ENCODE measurements around the gene SHROOM2.
"Not testable (repeated sequence)": the region's sequence is repeated elsewhere in the genome, so short reads cannot be mapped to it uniquely, and the experiment has no call there.

Gene SHROOM2, protein sequence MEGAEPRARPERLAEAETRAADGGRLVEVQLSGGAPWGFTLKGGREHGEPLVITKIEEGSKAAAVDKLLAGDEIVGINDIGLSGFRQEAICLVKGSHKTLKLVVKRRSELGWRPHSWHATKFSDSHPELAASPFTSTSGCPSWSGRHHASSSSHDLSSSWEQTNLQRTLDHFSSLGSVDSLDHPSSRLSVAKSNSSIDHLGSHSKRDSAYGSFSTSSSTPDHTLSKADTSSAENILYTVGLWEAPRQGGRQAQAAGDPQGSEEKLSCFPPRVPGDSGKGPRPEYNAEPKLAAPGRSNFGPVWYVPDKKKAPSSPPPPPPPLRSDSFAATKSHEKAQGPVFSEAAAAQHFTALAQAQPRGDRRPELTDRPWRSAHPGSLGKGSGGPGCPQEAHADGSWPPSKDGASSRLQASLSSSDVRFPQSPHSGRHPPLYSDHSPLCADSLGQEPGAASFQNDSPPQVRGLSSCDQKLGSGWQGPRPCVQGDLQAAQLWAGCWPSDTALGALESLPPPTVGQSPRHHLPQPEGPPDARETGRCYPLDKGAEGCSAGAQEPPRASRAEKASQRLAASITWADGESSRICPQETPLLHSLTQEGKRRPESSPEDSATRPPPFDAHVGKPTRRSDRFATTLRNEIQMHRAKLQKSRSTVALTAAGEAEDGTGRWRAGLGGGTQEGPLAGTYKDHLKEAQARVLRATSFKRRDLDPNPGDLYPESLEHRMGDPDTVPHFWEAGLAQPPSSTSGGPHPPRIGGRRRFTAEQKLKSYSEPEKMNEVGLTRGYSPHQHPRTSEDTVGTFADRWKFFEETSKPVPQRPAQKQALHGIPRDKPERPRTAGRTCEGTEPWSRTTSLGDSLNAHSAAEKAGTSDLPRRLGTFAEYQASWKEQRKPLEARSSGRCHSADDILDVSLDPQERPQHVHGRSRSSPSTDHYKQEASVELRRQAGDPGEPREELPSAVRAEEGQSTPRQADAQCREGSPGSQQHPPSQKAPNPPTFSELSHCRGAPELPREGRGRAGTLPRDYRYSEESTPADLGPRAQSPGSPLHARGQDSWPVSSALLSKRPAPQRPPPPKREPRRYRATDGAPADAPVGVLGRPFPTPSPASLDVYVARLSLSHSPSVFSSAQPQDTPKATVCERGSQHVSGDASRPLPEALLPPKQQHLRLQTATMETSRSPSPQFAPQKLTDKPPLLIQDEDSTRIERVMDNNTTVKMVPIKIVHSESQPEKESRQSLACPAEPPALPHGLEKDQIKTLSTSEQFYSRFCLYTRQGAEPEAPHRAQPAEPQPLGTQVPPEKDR (N-terminal part only)

GRCh38 chrX:9785944-9786797, at the start of gene SHROOM2:
Gene SHROOM2, plus strand, starts transcription at chrX:9786429. Its CDS starts 117 bp downstream, at chrX:9786546.
- DNase-seq, result no peak

DNA sequence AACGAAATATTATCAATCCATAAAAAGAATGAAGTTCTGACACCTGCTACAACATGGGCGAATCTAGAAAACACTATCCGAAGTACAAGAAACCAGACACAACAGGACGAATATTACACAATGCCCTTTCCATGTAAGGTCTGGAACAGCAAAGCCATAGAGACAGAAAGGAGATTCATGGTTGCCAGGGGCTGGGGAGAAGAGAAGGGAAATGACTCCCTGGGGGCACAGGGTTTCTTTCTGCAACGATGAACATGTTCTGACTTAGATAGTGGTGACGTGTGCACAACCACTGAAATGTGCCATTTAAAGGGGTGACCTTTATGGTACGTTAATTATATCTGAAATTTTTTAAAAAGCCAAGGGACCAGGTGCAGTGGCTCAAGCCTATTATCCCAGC, 48.9 kb upstream of the SHROOM2 start:
- DNase-seq, result no peak

DNA sequence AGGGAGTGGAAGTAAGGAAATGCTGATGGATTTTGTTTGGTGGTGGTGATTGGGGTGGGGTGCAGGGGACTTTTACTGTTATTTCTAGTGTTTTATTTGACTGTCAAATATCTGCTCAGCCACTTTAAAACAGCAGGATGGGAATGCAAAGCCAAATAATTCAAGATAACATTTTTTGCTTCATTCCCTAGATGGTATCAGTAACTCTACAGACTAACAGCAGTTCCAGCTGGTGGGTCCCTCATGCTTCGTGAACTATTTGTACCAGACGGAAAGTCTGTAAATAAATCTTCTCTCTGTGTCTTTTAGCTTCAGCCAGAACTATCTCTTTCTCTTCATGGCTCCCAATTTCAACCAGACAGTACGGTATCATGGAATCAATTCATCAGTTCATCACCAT, 48.1 kb upstream of the SHROOM2 start:
- DNase-seq, result no peak

- DNase-seq, result no peak
Measured at GRCh38 chrX:9739130-9739529, 47.1 kb upstream of the SHROOM2 start.

DNA sequence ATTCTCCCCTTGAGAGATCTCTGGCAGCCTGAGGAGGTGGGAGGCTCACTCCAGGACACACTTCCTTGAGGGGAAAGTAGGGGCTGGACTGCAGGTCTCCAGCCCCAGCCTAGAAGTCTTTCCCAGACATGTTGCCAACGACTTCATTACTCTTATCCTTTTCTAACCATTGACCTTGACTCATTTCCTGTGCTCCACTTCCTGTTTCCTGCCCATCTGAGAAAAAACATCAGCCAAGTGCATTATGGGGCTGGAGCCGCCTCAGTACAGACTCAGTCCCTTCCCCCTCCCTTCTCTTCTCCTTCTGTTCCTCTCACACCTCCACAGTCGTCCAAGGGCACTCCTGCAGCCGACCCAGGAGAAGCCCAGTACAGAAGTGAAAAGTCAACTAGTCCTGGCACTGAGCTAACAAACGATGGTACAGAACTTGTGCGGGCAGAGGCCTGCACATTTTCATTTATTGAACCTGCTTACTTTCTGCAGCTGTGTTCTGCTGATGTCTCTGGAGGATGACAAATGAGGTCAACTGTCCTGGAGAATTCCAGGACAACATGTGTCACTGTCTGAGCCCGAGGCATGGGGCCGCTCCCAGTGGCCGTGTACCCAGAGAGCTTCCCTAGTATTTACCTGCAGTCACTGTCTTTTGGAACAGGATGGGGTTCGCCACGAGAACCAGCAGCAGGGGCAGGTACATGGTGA, 40.7 kb upstream of the SHROOM2 start:
- DNase-seq, result no peak

DNA sequence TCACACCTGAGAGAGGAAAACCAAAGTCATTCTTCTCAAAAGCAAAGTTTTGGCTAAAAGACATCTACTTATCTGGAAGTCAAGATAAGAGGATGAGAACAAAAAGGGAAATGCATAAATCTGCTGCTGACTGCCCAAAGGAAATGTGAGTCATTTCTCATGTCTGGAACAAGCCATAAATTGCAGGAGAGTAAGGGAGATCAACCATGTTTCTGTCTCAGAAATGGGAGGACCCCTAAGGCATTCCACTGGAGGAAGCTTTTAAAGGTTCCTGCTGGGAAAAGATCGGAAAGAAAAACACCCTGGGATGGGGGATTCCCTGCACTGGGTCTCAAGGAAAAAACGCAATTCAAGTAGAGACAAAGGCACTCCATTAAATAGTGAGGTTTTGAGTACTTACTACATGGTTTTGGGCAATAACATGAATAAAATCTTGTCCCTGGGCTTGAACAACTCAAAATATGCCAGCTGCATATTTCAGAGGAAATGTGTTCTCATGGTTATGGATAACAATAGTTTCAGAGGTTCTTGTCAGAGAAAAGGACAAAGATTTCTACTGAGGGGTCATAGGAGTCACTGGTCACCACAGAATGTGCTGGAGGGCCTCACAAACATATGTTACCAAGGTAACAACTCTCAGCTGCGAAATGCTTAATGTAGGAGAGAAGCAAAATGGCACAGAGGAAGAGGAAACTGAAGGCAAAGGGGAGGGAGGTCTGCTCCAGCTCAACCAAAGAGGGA, 39.9 kb upstream of the SHROOM2 start:
- DNase-seq, result no peak

DNA sequence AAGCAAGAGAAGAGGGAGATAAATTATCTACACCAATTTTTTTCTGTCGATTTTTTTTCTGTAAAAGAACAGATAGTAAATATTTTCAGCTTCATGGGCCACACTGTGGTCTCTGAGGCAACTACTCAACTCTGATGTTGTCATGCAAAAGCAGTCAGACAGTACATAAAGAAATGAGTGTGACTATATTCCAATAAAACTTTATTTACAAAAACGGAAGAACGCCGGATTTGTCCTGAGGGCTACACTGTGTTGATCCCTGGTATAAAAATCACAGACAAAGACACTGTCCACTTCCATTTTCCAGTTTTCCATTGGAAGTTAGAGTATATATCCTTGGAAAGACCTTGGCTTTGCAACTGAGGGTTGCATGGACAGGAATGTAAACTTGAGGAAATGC, 38.6 kb upstream of the SHROOM2 start:
- no peak for DNase-seq

DNA sequence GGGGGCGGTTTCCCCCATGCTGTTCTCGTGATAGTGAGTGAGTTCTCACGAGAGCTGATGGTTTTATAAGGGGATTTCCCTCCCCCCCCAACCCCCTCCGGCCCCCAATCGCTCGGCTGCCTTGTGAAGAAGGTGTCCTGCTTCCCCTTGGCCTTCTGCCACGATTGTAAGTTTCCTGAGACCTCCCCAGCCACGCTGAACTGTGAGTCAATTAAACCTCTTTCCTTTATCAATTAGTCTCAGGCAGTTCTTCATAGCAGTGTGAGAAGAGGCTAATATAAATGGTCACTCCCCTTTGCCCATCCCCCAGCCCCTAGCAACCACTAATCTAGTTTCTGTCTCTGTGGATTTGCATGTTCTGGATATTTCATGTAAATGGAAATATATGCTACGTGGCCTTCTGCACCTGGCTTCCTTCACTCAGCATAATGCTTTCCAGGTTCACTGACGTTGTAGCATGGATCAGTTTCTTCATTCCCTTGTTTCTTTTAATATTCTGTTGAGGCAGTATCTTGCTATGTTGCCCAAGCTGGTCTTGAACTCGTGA, 37.0 kb upstream of the SHROOM2 start:
- DNase-seq, result no peak

DNA sequence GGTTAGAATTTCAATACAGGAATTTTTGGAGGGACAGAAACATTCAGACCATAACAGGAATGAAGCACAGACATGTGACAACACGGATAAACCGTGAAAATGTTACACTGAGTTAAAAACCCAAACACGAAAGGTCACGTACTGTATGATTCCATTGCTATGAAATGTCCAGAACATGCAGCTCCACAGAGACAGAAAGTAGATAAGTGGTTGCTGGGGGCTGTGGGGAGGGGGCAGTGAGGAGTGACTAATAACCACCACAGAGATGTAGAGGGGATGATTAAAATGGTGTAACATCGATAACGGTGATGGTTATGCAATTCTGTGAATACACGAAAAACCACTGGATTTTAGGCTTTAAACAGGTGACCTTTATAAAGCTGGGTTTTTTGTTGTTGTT, 28.9 kb upstream of the SHROOM2 start:
- DNase-seq, result no peak

DNA sequence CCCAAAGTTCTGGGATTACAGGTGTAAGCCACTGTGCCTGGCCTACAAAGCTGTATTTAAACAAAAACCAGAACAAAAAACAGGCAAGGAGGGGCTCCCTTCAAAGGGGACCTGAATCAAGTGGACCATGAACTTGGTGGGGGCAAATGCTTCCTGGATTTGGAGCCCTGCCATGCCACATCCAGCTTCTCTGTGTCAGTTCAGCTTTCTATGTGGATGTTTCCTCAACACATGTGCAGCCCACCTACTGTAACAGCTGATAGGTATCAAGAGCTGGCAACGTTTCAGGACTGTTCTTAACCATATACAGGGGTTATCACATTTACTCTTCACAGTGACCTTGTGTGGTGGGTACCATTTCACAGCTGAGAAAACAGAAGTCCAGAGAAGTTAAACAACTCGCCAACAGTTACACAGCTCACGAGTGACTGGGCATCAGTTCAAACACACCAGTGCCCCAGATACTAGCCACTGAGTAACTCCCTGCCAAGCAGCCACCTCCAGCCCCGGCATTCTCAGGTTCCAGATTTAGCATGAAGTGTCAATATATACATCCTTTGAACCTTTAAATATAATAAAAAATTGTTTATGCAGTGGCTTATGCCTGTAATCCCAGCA, 28.1 kb upstream of the SHROOM2 start:
- no peak for DNase-seq

DNA sequence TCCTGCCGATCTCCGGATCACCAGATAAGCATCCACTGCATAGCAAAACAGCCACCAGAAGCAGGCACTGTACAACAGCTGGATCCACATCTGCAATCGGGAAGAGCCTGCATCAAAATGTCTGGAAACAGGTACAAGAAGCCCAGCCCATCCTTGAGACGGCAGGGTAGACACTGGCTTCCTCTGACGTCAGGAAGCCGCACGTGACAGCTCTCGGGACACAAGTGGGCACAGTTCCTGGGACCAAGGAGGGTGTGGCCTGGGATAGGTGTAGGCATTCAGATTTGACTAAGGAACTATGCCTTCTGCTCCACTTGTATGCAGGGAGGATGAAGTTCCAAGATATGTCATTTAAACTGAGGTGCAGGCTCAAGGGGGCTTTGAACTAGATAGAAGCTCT, 26.9 kb upstream of the SHROOM2 start:
- DNase-seq, result no peak

DNA sequence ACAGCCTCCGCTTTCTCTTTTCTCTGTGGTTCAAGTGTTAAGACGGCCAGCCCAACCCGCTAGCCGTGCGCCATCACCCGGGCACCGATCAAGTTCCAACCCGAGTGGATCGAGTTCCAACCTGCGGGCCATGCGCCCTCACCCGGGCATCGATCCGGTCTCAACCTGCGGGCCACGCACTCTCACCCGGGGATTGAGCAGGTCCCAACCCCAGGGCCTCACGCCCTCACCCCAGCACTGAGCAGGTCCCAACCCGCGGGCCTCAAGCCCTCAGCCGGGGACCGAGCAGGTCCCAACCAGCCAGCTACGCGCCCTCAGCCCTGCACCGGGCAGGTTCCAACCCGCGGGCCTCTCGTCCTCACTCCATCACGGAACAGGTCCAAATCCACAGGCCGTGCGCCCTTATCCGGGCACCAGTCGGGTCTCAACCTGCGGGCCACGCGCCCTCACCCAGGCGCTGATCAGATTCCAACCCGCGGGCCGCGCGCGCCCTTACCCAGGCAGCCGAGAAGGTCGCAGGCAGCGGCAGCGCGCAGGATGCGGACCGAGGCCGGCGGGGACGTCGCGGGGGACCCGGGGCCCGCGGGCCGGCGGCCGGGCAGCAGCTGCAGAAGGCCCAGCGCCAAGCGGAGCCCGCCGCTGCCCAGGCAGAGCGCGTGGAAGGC, 21.0 kb upstream of the SHROOM2 start:
- DNase-seq, result no peak

DNA sequence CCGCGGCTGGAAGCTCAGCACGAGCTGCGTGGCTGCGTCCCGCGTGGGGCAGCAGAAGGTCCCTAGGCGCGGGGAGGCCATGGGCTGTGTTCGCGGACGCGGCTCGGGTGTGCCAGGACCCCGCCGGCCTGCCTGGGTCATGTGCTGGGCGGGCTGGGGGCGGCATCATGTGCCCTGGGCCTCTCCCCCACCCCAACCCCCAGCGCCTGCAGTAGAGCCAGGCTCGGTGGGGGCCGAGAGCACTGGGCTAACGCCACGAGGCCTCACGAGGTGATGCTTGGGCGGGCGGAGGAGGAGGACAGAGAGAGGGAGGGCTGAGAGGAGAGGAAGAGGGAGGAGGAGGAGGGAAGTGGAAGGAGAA, 20.5 kb upstream of the SHROOM2 start, which contains the start of gene GPR143:
GPR143 (minus strand) TSS at position 111 of the 361 bp plus-strand sequence; CDS start at position 81, 30 bp downstream.
- DNase-seq, result no peak

DNA sequence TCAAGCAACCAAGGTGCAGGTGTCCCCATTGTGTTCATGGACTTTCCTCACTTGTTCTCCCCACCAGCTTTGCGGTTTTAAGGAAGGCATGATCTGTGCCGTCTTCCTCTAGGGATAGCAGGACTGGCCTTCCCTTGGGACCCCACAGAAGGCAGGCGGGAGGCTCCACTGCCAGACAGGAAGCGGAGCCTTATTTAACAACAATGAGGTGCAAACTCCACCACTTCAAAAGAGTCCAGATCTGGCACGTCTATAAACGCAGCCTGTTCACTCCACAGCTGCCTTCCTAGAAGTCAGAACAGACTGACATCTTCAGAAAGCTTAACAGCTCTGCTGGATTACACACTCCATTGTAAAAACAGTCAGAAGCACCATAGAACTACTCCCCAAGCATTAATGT, 18.9 kb upstream of the SHROOM2 start:
- DNase-seq, result no peak

GRCh38 chrX:9768321-9768839, 17.8 kb upstream of the SHROOM2 start:
- not testable (repeated sequence) for DNase-seq

DNA sequence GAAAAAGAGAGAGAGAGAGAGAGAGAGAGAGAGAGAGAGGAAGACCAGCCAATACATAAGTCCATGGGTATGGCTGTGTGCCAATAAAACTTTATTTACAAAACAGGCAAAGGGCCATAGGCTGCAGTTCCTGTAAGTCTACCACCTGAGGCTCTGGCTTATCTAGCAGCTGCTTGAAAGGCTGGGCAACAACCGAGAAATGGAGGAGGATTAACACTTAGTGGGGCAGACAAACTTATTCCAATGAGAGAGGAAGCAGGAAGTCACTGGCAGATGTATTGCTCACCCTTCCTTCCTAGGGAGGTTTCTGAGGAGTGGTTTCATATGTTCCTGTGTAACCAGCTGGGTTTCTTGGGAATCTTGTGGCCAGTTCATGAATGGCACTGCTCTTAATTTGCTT, 15.9 kb upstream of the SHROOM2 start:
- DNase-seq, result no peak

GRCh38 chrX:9772943-9773342, 13.3 kb upstream of the SHROOM2 start:
- no peak for DNase-seq

DNA sequence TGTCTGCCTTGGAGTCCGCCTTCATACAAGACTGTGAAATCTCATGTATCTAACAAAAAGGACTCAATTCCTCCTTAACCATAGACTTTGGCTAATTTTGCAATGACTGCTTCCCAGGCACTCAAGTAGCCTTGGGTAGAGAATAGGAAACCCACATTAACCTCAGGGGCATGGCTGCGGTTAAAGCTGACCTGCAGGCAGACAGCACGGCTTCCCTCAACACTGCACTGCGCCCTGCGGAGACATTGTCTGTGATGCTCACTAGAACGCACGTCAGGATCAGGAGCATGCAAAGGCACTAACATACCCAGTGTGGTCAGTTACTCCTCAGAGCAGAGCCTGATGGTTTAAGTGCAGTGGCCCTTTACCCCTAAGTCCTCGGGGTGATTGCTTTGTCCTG, 10.3 kb upstream of the SHROOM2 start:
- no peak for DNase-seq

DNA sequence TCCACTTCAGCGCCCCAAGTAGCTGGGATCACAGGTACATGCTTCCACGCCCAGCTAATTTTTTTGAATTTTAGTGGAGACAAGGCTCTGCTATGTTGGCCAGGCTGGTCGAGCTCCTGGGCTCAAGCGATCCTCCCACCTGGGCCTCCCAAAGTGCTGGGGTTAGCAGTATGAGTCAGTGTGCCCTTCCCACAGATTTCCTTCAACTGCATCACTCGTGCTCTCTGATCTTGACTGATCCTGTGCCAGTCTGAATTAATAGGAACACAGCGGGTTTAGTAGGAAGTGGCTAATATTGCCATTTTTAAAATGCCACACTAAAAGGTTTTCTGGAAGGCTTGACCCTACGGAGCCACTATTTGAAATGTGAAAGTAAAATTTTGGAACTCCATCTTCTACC, 4.3 kb upstream of the SHROOM2 start:
- DNase-seq, result no peak
